Measurements from ENCODE around the gene GET3. TPM values are rescaled to one million over a fixed set of nuclear protein-coding genes. Genes with fewer than 3 reads are reported as not detected.

The GET3 gene
- total RNA-seq, 1 experiment from 2014 or later, result 110 TPM

DNA sequence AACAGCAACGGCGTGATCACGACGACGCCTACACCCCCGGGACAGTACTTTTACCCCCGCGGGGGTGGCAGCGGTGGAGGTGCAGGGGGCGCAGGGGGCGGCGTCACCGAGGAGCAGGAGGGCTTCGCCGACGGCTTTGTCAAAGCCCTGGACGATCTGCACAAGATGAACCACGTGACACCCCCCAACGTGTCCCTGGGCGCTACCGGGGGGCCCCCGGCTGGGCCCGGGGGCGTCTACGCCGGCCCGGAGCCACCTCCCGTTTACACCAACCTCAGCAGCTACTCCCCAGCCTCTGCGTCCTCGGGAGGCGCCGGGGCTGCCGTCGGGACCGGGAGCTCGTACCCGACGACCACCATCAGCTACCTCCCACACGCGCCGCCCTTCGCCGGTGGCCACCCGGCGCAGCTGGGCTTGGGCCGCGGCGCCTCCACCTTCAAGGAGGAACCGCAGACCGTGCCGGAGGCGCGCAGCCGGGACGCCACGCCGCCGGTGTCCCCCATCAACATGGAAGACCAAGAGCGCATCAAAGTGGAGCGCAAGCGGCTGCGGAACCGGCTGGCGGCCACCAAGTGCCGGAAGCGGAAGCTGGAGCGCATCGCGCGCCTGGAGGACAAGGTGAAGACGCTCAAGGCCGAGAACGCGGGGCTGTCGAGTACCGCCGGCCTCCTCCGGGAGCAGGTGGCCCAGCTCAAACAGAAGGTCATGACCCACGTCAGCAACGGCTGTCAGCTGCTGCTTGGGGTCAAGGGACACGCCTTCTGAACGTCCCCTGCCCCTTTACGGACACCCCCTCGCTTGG is 55.0 kb downstream of the GET3 start (continued):
- no peak for TF ChIP-seq SP1 (CRISPR knock-in tag; conservative IDR thresholded peaks at IDR 0.05)
- TF ChIP-seq NFATC4 (CRISPR knock-in tag; IDR thresholded peaks at IDR 0.05), result no peak
- TF ChIP-seq, protein P1, sequence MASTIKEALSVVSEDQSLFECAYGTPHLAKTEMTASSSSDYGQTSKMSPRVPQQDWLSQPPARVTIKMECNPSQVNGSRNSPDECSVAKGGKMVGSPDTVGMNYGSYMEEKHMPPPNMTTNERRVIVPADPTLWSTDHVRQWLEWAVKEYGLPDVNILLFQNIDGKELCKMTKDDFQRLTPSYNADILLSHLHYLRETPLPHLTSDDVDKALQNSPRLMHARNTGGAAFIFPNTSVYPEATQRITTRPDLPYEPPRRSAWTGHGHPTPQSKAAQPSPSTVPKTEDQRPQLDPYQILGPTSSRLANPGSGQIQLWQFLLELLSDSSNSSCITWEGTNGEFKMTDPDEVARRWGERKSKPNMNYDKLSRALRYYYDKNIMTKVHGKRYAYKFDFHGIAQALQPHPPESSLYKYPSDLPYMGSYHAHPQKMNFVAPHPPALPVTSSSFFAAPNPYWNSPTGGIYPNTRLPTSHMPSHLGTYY (CRISPR knock-in tag; IDR thresholded peaks at IDR 0.05), result no peak
- TF ChIP-seq IRF2 (CRISPR knock-in tag; IDR thresholded peaks at IDR 0.05; ENCODE audit: borderline replicate concordance, low read depth), result no peak
- no peak for TF ChIP-seq ZNF416 (CRISPR knock-in tag; IDR thresholded peaks at IDR 0.05)
- no peak for TF ChIP-seq SMAD4 (CRISPR knock-in tag; IDR thresholded peaks at IDR 0.05)
- no peak for TF ChIP-seq ZNF423 (CRISPR knock-in tag; IDR thresholded peaks at IDR 0.05)
- TF ChIP-seq, protein P2, sequence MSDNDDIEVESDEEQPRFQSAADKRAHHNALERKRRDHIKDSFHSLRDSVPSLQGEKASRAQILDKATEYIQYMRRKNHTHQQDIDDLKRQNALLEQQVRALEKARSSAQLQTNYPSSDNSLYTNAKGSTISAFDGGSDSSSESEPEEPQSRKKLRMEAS (CRISPR knock-in tag; IDR thresholded peaks at IDR 0.05), result peak; percentile 87
- no peak for TF ChIP-seq KAT7 (CRISPR knock-in tag; IDR thresholded peaks at IDR 0.05; ENCODE audit: borderline replicate concordance)
- peak; percentile 86; the same call in 1 of the 2 replicates for TF ChIP-seq MYBL2 (CRISPR knock-in tag; IDR thresholded peaks at IDR 0.05)
- TF ChIP-seq, protein P3, sequence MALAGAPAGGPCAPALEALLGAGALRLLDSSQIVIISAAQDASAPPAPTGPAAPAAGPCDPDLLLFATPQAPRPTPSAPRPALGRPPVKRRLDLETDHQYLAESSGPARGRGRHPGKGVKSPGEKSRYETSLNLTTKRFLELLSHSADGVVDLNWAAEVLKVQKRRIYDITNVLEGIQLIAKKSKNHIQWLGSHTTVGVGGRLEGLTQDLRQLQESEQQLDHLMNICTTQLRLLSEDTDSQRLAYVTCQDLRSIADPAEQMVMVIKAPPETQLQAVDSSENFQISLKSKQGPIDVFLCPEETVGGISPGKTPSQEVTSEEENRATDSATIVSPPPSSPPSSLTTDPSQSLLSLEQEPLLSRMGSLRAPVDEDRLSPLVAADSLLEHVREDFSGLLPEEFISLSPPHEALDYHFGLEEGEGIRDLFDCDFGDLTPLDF (CRISPR knock-in tag; IDR thresholded peaks at IDR 0.05), result no peak
- TF ChIP-seq FOXJ3 (CRISPR knock-in tag; IDR thresholded peaks at IDR 0.05; ENCODE audit: borderline replicate concordance), result no peak
- no peak for TF ChIP-seq NR3C1 (CRISPR knock-in tag; conservative IDR thresholded peaks at IDR 0.05; ENCODE audit: low read depth)
- 0 out of 2 replicates have a peak, but pooled peaks have one; percentile 28 for TF ChIP-seq GABPB1 (CRISPR knock-in tag; IDR thresholded peaks at IDR 0.05)
- TF ChIP-seq, protein P4, sequence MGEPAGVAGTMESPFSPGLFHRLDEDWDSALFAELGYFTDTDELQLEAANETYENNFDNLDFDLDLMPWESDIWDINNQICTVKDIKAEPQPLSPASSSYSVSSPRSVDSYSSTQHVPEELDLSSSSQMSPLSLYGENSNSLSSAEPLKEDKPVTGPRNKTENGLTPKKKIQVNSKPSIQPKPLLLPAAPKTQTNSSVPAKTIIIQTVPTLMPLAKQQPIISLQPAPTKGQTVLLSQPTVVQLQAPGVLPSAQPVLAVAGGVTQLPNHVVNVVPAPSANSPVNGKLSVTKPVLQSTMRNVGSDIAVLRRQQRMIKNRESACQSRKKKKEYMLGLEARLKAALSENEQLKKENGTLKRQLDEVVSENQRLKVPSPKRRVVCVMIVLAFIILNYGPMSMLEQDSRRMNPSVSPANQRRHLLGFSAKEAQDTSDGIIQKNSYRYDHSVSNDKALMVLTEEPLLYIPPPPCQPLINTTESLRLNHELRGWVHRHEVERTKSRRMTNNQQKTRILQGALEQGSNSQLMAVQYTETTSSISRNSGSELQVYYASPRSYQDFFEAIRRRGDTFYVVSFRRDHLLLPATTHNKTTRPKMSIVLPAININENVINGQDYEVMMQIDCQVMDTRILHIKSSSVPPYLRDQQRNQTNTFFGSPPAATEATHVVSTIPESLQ (CRISPR knock-in tag; IDR thresholded peaks at IDR 0.05), result no peak
- TF ChIP-seq RORB (CRISPR knock-in tag; IDR thresholded peaks at IDR 0.05), result no peak
- TF ChIP-seq, protein P5, sequence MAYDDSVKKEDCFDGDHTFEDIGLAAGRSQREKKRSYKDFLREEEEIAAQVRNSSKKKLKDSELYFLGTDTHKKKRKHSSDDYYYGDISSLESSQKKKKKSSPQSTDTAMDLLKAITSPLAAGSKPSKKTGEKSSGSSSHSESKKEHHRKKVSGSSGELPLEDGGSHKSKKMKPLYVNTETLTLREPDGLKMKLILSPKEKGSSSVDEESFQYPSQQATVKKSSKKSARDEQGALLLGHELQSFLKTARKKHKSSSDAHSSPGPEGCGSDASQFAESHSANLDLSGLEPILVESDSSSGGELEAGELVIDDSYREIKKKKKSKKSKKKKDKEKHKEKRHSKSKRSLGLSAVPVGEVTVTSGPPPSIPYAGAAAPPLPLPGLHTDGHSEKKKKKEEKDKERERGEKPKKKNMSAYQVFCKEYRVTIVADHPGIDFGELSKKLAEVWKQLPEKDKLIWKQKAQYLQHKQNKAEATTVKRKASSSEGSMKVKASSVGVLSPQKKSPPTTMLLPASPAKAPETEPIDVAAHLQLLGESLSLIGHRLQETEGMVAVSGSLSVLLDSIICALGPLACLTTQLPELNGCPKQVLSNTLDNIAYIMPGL (CRISPR knock-in tag; IDR thresholded peaks at IDR 0.05), result peak; percentile 74; the same call in 1 of the 2 replicates
- TF ChIP-seq SMAD3 (CRISPR knock-in tag; IDR thresholded peaks at IDR 0.05; ENCODE audit: borderline replicate concordance), result peak; percentile 67; the same call in 1 of the 2 replicates
- TF ChIP-seq, protein P6, sequence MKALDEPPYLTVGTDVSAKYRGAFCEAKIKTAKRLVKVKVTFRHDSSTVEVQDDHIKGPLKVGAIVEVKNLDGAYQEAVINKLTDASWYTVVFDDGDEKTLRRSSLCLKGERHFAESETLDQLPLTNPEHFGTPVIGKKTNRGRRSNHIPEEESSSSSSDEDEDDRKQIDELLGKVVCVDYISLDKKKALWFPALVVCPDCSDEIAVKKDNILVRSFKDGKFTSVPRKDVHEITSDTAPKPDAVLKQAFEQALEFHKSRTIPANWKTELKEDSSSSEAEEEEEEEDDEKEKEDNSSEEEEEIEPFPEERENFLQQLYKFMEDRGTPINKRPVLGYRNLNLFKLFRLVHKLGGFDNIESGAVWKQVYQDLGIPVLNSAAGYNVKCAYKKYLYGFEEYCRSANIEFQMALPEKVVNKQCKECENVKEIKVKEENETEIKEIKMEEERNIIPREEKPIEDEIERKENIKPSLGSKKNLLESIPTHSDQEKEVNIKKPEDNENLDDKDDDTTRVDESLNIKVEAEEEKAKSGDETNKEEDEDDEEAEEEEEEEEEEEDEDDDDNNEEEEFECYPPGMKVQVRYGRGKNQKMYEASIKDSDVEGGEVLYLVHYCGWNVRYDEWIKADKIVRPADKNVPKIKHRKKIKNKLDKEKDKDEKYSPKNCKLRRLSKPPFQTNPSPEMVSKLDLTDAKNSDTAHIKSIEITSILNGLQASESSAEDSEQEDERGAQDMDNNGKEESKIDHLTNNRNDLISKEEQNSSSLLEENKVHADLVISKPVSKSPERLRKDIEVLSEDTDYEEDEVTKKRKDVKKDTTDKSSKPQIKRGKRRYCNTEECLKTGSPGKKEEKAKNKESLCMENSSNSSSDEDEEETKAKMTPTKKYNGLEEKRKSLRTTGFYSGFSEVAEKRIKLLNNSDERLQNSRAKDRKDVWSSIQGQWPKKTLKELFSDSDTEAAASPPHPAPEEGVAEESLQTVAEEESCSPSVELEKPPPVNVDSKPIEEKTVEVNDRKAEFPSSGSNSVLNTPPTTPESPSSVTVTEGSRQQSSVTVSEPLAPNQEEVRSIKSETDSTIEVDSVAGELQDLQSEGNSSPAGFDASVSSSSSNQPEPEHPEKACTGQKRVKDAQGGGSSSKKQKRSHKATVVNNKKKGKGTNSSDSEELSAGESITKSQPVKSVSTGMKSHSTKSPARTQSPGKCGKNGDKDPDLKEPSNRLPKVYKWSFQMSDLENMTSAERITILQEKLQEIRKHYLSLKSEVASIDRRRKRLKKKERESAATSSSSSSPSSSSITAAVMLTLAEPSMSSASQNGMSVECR (CRISPR knock-in tag; IDR thresholded peaks at IDR 0.05; ENCODE audit: borderline replicate concordance), result peak; percentile 73; the same call in 1 of the 2 replicates
- TF ChIP-seq CREB1 (CRISPR knock-in tag; IDR thresholded peaks at IDR 0.05), result peak; percentile 74; the same call in 1 of the 2 replicates
- TF ChIP-seq, protein P7, sequence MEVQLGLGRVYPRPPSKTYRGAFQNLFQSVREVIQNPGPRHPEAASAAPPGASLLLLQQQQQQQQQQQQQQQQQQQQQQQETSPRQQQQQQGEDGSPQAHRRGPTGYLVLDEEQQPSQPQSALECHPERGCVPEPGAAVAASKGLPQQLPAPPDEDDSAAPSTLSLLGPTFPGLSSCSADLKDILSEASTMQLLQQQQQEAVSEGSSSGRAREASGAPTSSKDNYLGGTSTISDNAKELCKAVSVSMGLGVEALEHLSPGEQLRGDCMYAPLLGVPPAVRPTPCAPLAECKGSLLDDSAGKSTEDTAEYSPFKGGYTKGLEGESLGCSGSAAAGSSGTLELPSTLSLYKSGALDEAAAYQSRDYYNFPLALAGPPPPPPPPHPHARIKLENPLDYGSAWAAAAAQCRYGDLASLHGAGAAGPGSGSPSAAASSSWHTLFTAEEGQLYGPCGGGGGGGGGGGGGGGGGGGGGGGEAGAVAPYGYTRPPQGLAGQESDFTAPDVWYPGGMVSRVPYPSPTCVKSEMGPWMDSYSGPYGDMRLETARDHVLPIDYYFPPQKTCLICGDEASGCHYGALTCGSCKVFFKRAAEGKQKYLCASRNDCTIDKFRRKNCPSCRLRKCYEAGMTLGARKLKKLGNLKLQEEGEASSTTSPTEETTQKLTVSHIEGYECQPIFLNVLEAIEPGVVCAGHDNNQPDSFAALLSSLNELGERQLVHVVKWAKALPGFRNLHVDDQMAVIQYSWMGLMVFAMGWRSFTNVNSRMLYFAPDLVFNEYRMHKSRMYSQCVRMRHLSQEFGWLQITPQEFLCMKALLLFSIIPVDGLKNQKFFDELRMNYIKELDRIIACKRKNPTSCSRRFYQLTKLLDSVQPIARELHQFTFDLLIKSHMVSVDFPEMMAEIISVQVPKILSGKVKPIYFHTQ (CRISPR knock-in tag; IDR thresholded peaks at IDR 0.05), result no peak
- no peak; the same call in 1 of the 2 replicates for TF ChIP-seq EMX1 (CRISPR knock-in tag; IDR thresholded peaks at IDR 0.05)
- TF ChIP-seq, protein P8, sequence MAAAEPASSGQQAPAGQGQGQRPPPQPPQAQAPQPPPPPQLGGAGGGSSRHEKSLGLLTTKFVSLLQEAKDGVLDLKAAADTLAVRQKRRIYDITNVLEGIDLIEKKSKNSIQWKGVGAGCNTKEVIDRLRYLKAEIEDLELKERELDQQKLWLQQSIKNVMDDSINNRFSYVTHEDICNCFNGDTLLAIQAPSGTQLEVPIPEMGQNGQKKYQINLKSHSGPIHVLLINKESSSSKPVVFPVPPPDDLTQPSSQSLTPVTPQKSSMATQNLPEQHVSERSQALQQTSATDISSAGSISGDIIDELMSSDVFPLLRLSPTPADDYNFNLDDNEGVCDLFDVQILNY (CRISPR knock-in tag; IDR thresholded peaks at IDR 0.05), result no peak
- TF ChIP-seq PRRX2 (CRISPR knock-in tag; IDR thresholded peaks at IDR 0.05), result no peak
- TF ChIP-seq ZNF232 (CRISPR knock-in tag; IDR thresholded peaks at IDR 0.05), result 0 out of 2 replicates have a peak, but pooled peaks have one; percentile 35
